ENCODE data around the gene TTLL9. TPM values are rescaled to one million over a fixed set of nuclear protein-coding genes. Genes with fewer than 3 reads are reported as not detected.
"Not testable (repeated sequence)": the region's sequence is repeated elsewhere in the genome, so short reads cannot be mapped to it uniquely, and the experiment has no call there.

TTLL9 gene
- 0.05 TPM in 1 of 2 replicates, not detected in the other for total RNA-seq (2014; rRNA removed; shearing (Covaris generic))

GRCh38 chr20:31869942-31870725, at the start of gene TTLL9, which contains the start of gene DUSP15:
Gene TTLL9, plus strand, starts transcription at chr20:31870634. Its CDS starts 493 bp downstream, at chr20:31871127.
Gene DUSP15, minus strand, starts transcription at chr20:31870527. Its CDS starts 190 bp downstream, at chr20:31870337.
- Histone ChIP-seq H3K36me3 (no peaks in the 10 kb centered on the region), H3K4me3 (peak within 1 kb of the TSS; percentile 69), H3K4me1 (peaks cover 7% of the 10 kb centered on the region; the same call in 1 of the 2 replicates), H3K27me3 (no peaks in the 10 kb centered on the region; the same call in 1 of the 2 replicates), H3K9me3 (replicated peaks) (no peaks in the 10 kb centered on the region), H3K27ac (no peak within 1 kb of the TSS; the same call in 1 of the 2 replicates)
- peak; percentile 57 to 58 for DNase-seq

- Histone ChIP-seq H3K36me3 (no peaks in the 10 kb centered on the region), H3K27me3 (no peaks in the 10 kb centered on the region), H3K4me3 (no peak overlapping the region), H3K27ac (no peak overlapping the region), H3K4me1 (peaks cover 40% of the 10 kb centered on the region), H3K9me3 (replicated peaks) (no peaks in the 10 kb centered on the region)
- no peak for DNase-seq
Measured at GRCh38 chr20:31821427-31821826, 49.0 kb upstream of the TTLL9 start.

GRCh38 chr20:31822421-31823330, 47.8 kb upstream of the TTLL9 start:
- Histone ChIP-seq H3K27me3 (no peaks in the 10 kb centered on the region), H3K4me3 (no peak overlapping the region), H3K4me1 (peaks cover 38% of the 10 kb centered on the region), H3K27ac (peak overlapping the region; percentile 8; the same call in 1 of the 2 replicates), H3K9me3 (replicated peaks) (no peaks in the 10 kb centered on the region), H3K36me3 (no peaks in the 10 kb centered on the region)
- DNase-seq: peak; percentile 87 to 93

GRCh38 chr20:31823360-31824124, 46.9 kb upstream of the TTLL9 start:
- Histone ChIP-seq H3K9me3 (replicated peaks) (no peaks in the 10 kb centered on the region), H3K4me3 (no peak overlapping the region), H3K27ac (peak overlapping the region; percentile 8; the same call in 1 of the 2 replicates), H3K4me1 (peaks cover 34% of the 10 kb centered on the region), H3K27me3 (no peaks in the 10 kb centered on the region), H3K36me3 (no peaks in the 10 kb centered on the region)
- DNase-seq: peak; percentile 57 to 60

- no peaks in the 10 kb centered on the region for H3K36me3 ChIP-seq
- no peaks in the 10 kb centered on the region for H3K27me3 ChIP-seq
- no peak for DNase-seq
- no peaks in the 10 kb centered on the region for H3K9me3 ChIP-seq (replicated peaks)
- H3K27ac ChIP-seq: peak overlapping the region; percentile 8; the same call in 1 of the 2 replicates
- peaks cover 28% of the 10 kb centered on the region for H3K4me1 ChIP-seq
- no peak overlapping the region for H3K4me3 ChIP-seq
Measured at GRCh38 chr20:31824125-31824485, 46.3 kb upstream of the TTLL9 start.

- Histone ChIP-seq H3K4me1 (peaks cover 22% of the 10 kb centered on the region), H3K4me3 (no peak overlapping the region), H3K27ac (no peak overlapping the region), H3K9me3 (replicated peaks) (no peaks in the 10 kb centered on the region), H3K36me3 (no peaks in the 10 kb centered on the region), H3K27me3 (no peaks in the 10 kb centered on the region)
- no peak for DNase-seq
Measured at GRCh38 chr20:31824554-31825313, 45.7 kb upstream of the TTLL9 start.

GRCh38 chr20:31826074-31826473, 44.4 kb upstream of the TTLL9 start:
- DNase-seq: no peak
- H3K27me3 ChIP-seq: no peaks in the 10 kb centered on the region
- no peak overlapping the region for H3K4me3 ChIP-seq
- no peaks in the 10 kb centered on the region for H3K9me3 ChIP-seq (replicated peaks)
- H3K27ac ChIP-seq: no peak overlapping the region
- no peaks in the 10 kb centered on the region for H3K36me3 ChIP-seq
- H3K4me1 ChIP-seq: peaks cover 21% of the 10 kb centered on the region

- Histone ChIP-seq H3K9me3 (replicated peaks) (no peaks in the 10 kb centered on the region), H3K4me1 (peaks cover 21% of the 10 kb centered on the region), H3K36me3 (no peaks in the 10 kb centered on the region), H3K27me3 (no peaks in the 10 kb centered on the region), H3K27ac (no peak overlapping the region), H3K4me3 (no peak overlapping the region)
- no peak for DNase-seq
Measured at GRCh38 chr20:31827059-31827458, 43.4 kb upstream of the TTLL9 start.

GRCh38 chr20:31828016-31828415, 42.4 kb upstream of the TTLL9 start:
- H3K4me1 ChIP-seq: peaks cover 22% of the 10 kb centered on the region
- not testable (repeated sequence) for H3K27ac ChIP-seq; H3K27me3 ChIP-seq; H3K36me3 ChIP-seq; H3K9me3 ChIP-seq (replicated peaks); DNase-seq; H3K4me3 ChIP-seq

- Histone ChIP-seq H3K27me3 (no peaks in the 10 kb centered on the region), H3K36me3 (no peaks in the 10 kb centered on the region), H3K27ac (no peak overlapping the region), H3K9me3 (replicated peaks) (no peaks in the 10 kb centered on the region), H3K4me3 (no peak overlapping the region), H3K4me1 (peaks cover 21% of the 10 kb centered on the region)
- DNase-seq: no peak
Measured at GRCh38 chr20:31829731-31830130, 40.7 kb upstream of the TTLL9 start.

GRCh38 chr20:31830406-31830981, 39.9 kb upstream of the TTLL9 start:
- H3K27me3 ChIP-seq: no peaks in the 10 kb centered on the region
- no peaks in the 10 kb centered on the region for H3K9me3 ChIP-seq (replicated peaks)
- H3K4me1 ChIP-seq: peaks cover 27% of the 10 kb centered on the region
- no peak overlapping the region for H3K4me3 ChIP-seq
- no peak overlapping the region for H3K27ac ChIP-seq
- no peak for DNase-seq
- H3K36me3 ChIP-seq: no peaks in the 10 kb centered on the region

- DNase-seq: no peak
- Histone ChIP-seq H3K4me1 (peaks cover 33% of the 10 kb centered on the region), H3K4me3 (no peak overlapping the region), H3K9me3 (replicated peaks) (no peaks in the 10 kb centered on the region), H3K27me3 (no peaks in the 10 kb centered on the region), H3K27ac (no peak overlapping the region), H3K36me3 (no peaks in the 10 kb centered on the region)
Measured at GRCh38 chr20:31831211-31831610, 39.2 kb upstream of the TTLL9 start.

GRCh38 chr20:31831771-31832306, 38.6 kb upstream of the TTLL9 start:
- H3K4me1 ChIP-seq: peaks cover 39% of the 10 kb centered on the region

More at GRCh38 chr20:31831771-31832306, 38.6 kb upstream of the TTLL9 start:
- DNase-seq: no peak
- Histone ChIP-seq H3K36me3 (no peaks in the 10 kb centered on the region), H3K9me3 (replicated peaks) (no peaks in the 10 kb centered on the region), H3K4me3 (no peak overlapping the region), H3K27ac (no peak overlapping the region), H3K27me3 (no peaks in the 10 kb centered on the region)
